HEK293 (cell line): ENCODE data around the gene CLN6.

Experiments
- GLI4 ChIP-seq: fragments of 450-650 bp; formaldehyde crosslinking; IDR thresholded peaks from 2 replicates; pipeline ENCODE4 v1.5.1; 2016; ENCODE audit warnings: missing biosample characterization, missing genetic modification characterization
- KLF9 ChIP-seq: fragments of 450-650 bp; formaldehyde crosslinking; IDR thresholded peaks from 2 replicates; pipeline ENCODE4 v1.5.1; 2016; ENCODE audit warnings: missing biosample characterization, missing genetic modification characterization, low read depth
- MYNN ChIP-seq: fragments of 450-650 bp; formaldehyde crosslinking; IDR thresholded peaks from 2 replicates; pipeline ENCODE4 v1.5.1; 2016; ENCODE audit warnings: missing biosample characterization, missing genetic modification characterization, borderline replicate concordance
- SP2 ChIP-seq: fragments of 450-650 bp; formaldehyde crosslinking; IDR thresholded peaks from 2 replicates; pipeline ENCODE4 v1.5.1; 2016; ENCODE audit warnings: missing biosample characterization, missing genetic modification characterization
- ZBTB17 ChIP-seq: fragments of 450-650 bp; formaldehyde crosslinking; IDR thresholded peaks from 2 replicates; pipeline ENCODE4 v1.5.1; 2016; ENCODE audit warnings: missing biosample characterization, missing genetic modification characterization
- ZNF114 ChIP-seq: fragments of 450-650 bp; formaldehyde crosslinking; IDR thresholded peaks from 2 replicates; pipeline ENCODE4 v1.5.0; 2017; ENCODE audit warnings: missing biosample characterization, missing genetic modification characterization
- ZNF169 ChIP-seq: fragments of 450-650 bp; formaldehyde crosslinking; IDR thresholded peaks from 2 replicates; pipeline ENCODE4 v1.5.1; 2016; ENCODE audit warnings: missing biosample characterization, missing genetic modification characterization
- ZNF174 ChIP-seq: fragments of 450-650 bp; formaldehyde crosslinking; IDR thresholded peaks from 2 replicates; pipeline ENCODE4 v1.5.0; 2017; ENCODE audit warnings: missing biosample characterization, mild to moderate bottlenecking, missing genetic modification characterization
- ZNF292 ChIP-seq: fragments of 450-650 bp; formaldehyde crosslinking; IDR thresholded peaks from 2 replicates; pipeline ENCODE4 v1.5.1; 2016; ENCODE audit warnings: low read depth, missing biosample characterization, missing genetic modification characterization, borderline replicate concordance
- ZNF391 ChIP-seq: fragments of 450-650 bp; formaldehyde crosslinking; IDR thresholded peaks from 2 replicates; pipeline ENCODE4 v1.5.1; 2016; ENCODE audit warnings: low read depth, missing biosample characterization, missing genetic modification characterization, borderline replicate concordance
- ZNF404 ChIP-seq: fragments of 450-650 bp; formaldehyde crosslinking; IDR thresholded peaks from 2 replicates; pipeline ENCODE4 v1.5.1; 2017; ENCODE audit warnings: missing biosample characterization, missing genetic modification characterization
- ZNF426 ChIP-seq: fragments of 450-650 bp; formaldehyde crosslinking; IDR thresholded peaks from 2 replicates; pipeline ENCODE4 v1.5.1; 2017; ENCODE audit warnings: missing biosample characterization, missing genetic modification characterization, mild to moderate bottlenecking, inconsistent platforms, moderate library complexity
- ZNF473 ChIP-seq: fragments of 450-650 bp; formaldehyde crosslinking; IDR thresholded peaks from 2 replicates; pipeline ENCODE4 v1.5.1; 2017; ENCODE audit warnings: missing biosample characterization, missing genetic modification characterization
- ZNF514 ChIP-seq: fragments of 450-650 bp; formaldehyde crosslinking; IDR thresholded peaks from 2 replicates; pipeline ENCODE4 v1.5.1; 2016; ENCODE audit warnings: missing biosample characterization, missing genetic modification characterization
- ZNF600 ChIP-seq: fragments of 450-650 bp; formaldehyde crosslinking; IDR thresholded peaks from 2 replicates; pipeline ENCODE4 v1.5.1; 2016; ENCODE audit warnings: missing biosample characterization, missing genetic modification characterization
- ZNF629 ChIP-seq: fragments of 450-650 bp; formaldehyde crosslinking; IDR thresholded peaks from 2 replicates; pipeline ENCODE4 v1.5.1; 2017; ENCODE audit warnings: missing biosample characterization, missing genetic modification characterization
- ZNF664 ChIP-seq: fragments of 450-650 bp; formaldehyde crosslinking; IDR thresholded peaks from 2 replicates; pipeline ENCODE4 v1.5.1; 2016; ENCODE audit warnings: missing biosample characterization, missing genetic modification characterization
- ZNF677 ChIP-seq: fragments of 450-650 bp; IDR thresholded peaks from 2 replicates; pipeline ENCODE4 v1.5.0; 2018; ENCODE audit warnings: missing biosample characterization, mild to moderate bottlenecking, missing genetic modification characterization, moderate library complexity
- ZNF785 ChIP-seq: fragments of 450-650 bp; formaldehyde crosslinking; IDR thresholded peaks from 2 replicates; pipeline ENCODE4 v1.5.1; 2016; ENCODE audit warnings: missing biosample characterization, missing genetic modification characterization
- ZNF791 ChIP-seq: fragments of 450-650 bp; formaldehyde crosslinking; IDR thresholded peaks from 2 replicates; pipeline ENCODE4 v1.5.1; 2016; ENCODE audit warnings: missing biosample characterization, missing genetic modification characterization
- ZNF843 ChIP-seq: fragments of 450-650 bp; formaldehyde crosslinking; IDR thresholded peaks from 2 replicates; pipeline ENCODE4 v1.5.1; 2016; ENCODE audit warnings: missing biosample characterization, missing genetic modification characterization
- TF ChIP-seq, protein P1 (sequence below): fragments of 450-650 bp; formaldehyde crosslinking; IDR thresholded peaks from 2 replicates; pipeline ENCODE4 v1.5.1; 2016; ENCODE audit warnings: missing biosample characterization, missing genetic modification characterization
- TF ChIP-seq, protein P2 (sequence below): fragments of 450-650 bp; formaldehyde crosslinking; IDR thresholded peaks from 2 replicates; pipeline ENCODE4 v1.5.1; 2016; ENCODE audit warnings: missing biosample characterization, missing genetic modification characterization
- TF ChIP-seq, protein P3 (sequence below): fragments of 450-650 bp; formaldehyde crosslinking; IDR thresholded peaks from 2 replicates; pipeline ENCODE4 v1.5.1; 2017; ENCODE audit warnings: missing biosample characterization, missing genetic modification characterization
- TF ChIP-seq, protein P4 (sequence below): fragments of 450-650 bp; formaldehyde crosslinking; IDR thresholded peaks from 2 replicates; pipeline ENCODE4 v1.5.1; 2016; ENCODE audit warnings: missing biosample characterization, missing genetic modification characterization, borderline replicate concordance
- TF ChIP-seq, protein P5 (sequence below): fragments of 450-650 bp; formaldehyde crosslinking; IDR thresholded peaks from 2 replicates; pipeline ENCODE4 v1.5.1; 2016; ENCODE audit warnings: missing biosample characterization, missing genetic modification characterization
- TF ChIP-seq, protein P6 (sequence below): fragments of 450-650 bp; formaldehyde crosslinking; IDR thresholded peaks from 2 replicates; pipeline ENCODE4 v1.5.1; 2016; ENCODE audit warnings: missing biosample characterization, missing genetic modification characterization
- TF ChIP-seq, protein P7 (sequence below): fragments of 450-650 bp; formaldehyde crosslinking; optimal IDR thresholded peaks from 2 replicates; pipeline ENCODE3; 2016; ENCODE audit warnings: missing biosample characterization, mild to moderate bottlenecking, missing genetic modification characterization

Gene CLN6

DNA sequence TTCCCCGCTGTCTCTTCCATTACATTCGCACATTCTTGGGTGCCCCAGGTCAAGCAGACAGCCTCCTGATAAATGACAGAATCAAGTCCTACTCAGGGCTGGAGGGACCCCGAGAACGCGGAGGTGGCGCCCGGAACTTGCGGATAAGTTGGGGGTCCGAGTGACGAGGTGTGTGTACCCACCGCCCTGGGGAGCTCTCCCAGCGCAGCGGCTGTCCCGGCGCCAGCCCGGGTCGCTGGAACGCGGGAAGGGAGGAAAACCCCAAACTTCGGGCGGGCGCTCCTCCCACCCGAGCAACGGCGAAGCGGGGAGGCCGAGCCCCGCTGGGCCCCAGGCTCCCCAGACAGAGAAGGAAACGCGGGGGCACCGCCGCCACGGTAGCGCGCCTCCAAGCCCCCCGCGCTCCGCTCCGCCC, 550 bp downstream of the CLN6 start (continued):
- TF ChIP-seq, protein P1, sequence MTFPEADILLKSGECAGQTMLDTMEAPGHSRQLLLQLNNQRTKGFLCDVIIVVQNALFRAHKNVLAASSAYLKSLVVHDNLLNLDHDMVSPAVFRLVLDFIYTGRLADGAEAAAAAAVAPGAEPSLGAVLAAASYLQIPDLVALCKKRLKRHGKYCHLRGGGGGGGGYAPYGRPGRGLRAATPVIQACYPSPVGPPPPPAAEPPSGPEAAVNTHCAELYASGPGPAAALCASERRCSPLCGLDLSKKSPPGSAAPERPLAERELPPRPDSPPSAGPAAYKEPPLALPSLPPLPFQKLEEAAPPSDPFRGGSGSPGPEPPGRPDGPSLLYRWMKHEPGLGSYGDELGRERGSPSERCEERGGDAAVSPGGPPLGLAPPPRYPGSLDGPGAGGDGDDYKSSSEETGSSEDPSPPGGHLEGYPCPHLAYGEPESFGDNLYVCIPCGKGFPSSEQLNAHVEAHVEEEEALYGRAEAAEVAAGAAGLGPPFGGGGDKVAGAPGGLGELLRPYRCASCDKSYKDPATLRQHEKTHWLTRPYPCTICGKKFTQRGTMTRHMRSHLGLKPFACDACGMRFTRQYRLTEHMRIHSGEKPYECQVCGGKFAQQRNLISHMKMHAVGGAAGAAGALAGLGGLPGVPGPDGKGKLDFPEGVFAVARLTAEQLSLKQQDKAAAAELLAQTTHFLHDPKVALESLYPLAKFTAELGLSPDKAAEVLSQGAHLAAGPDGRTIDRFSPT (tag by site-specific recombination), result no peak
- TF ChIP-seq ZNF843 (tag by site-specific recombination) (peak; percentile 41; the same call in 1 of the 2 replicates), ZNF629 (tag by site-specific recombination) (no peak), ZNF791 (tag by site-specific recombination) (no peak), ZNF292 (tag by site-specific recombination) (no peak), ZNF404 (no peak), ZNF426 (tag by site-specific recombination) (no peak), ZNF391 (tag by site-specific recombination) (no peak), ZNF514 (no peak), ZBTB17 (tag by site-specific recombination) (no peak), SP2 (tag by site-specific recombination) (peak; percentile 32; the same call in 1 of the 2 replicates), ZNF600 (peak; percentile 27; the same call in 1 of the 2 replicates), ZNF785 (no peak), ZNF169 (no peak), KLF9 (tag by site-specific recombination) (peak; percentile 33; the same call in 1 of the 2 replicates), ZNF473 (tag by site-specific recombination) (no peak), GLI4 (tag by site-specific recombination) (0 out of 2 replicates have a peak, but pooled peaks have one; percentile 21), ZNF664 (tag by site-specific recombination) (no peak), ZNF114 (tag by site-specific recombination) (no peak), ZNF174 (no peak), ZNF677 (tag by site-specific recombination) (no peak), MYNN (no peak)
- TF ChIP-seq, protein P2, sequence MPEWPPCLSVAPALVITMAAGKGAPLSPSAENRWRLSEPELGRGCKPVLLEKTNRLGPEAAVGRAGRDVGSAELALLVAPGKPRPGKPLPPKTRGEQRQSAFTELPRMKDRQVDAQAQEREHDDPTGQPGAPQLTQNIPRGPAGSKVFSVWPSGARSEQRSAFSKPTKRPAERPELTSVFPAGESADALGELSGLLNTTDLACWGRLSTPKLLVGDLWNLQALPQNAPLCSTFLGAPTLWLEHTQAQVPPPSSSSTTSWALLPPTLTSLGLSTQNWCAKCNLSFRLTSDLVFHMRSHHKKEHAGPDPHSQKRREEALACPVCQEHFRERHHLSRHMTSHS (tag by site-specific recombination), result no peak
- TF ChIP-seq, protein P3, sequence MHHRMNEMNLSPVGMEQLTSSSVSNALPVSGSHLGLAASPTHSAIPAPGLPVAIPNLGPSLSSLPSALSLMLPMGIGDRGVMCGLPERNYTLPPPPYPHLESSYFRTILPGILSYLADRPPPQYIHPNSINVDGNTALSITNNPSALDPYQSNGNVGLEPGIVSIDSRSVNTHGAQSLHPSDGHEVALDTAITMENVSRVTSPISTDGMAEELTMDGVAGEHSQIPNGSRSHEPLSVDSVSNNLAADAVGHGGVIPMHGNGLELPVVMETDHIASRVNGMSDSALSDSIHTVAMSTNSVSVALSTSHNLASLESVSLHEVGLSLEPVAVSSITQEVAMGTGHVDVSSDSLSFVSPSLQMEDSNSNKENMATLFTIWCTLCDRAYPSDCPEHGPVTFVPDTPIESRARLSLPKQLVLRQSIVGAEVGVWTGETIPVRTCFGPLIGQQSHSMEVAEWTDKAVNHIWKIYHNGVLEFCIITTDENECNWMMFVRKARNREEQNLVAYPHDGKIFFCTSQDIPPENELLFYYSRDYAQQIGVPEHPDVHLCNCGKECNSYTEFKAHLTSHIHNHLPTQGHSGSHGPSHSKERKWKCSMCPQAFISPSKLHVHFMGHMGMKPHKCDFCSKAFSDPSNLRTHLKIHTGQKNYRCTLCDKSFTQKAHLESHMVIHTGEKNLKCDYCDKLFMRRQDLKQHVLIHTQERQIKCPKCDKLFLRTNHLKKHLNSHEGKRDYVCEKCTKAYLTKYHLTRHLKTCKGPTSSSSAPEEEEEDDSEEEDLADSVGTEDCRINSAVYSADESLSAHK, result no peak
- TF ChIP-seq, protein P4, sequence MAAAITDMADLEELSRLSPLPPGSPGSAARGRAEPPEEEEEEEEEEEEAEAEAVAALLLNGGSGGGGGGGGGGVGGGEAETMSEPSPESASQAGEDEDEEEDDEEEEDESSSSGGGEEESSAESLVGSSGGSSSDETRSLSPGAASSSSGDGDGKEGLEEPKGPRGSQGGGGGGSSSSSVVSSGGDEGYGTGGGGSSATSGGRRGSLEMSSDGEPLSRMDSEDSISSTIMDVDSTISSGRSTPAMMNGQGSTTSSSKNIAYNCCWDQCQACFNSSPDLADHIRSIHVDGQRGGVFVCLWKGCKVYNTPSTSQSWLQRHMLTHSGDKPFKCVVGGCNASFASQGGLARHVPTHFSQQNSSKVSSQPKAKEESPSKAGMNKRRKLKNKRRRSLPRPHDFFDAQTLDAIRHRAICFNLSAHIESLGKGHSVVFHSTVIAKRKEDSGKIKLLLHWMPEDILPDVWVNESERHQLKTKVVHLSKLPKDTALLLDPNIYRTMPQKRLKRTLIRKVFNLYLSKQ (tag by site-specific recombination), result no peak
- TF ChIP-seq, protein P5, sequence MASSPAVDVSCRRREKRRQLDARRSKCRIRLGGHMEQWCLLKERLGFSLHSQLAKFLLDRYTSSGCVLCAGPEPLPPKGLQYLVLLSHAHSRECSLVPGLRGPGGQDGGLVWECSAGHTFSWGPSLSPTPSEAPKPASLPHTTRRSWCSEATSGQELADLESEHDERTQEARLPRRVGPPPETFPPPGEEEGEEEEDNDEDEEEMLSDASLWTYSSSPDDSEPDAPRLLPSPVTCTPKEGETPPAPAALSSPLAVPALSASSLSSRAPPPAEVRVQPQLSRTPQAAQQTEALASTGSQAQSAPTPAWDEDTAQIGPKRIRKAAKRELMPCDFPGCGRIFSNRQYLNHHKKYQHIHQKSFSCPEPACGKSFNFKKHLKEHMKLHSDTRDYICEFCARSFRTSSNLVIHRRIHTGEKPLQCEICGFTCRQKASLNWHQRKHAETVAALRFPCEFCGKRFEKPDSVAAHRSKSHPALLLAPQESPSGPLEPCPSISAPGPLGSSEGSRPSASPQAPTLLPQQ, result peak; percentile 67; the same call in 1 of the 2 replicates
- TF ChIP-seq, protein P6, sequence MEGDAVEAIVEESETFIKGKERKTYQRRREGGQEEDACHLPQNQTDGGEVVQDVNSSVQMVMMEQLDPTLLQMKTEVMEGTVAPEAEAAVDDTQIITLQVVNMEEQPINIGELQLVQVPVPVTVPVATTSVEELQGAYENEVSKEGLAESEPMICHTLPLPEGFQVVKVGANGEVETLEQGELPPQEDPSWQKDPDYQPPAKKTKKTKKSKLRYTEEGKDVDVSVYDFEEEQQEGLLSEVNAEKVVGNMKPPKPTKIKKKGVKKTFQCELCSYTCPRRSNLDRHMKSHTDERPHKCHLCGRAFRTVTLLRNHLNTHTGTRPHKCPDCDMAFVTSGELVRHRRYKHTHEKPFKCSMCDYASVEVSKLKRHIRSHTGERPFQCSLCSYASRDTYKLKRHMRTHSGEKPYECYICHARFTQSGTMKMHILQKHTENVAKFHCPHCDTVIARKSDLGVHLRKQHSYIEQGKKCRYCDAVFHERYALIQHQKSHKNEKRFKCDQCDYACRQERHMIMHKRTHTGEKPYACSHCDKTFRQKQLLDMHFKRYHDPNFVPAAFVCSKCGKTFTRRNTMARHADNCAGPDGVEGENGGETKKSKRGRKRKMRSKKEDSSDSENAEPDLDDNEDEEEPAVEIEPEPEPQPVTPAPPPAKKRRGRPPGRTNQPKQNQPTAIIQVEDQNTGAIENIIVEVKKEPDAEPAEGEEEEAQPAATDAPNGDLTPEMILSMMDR (tag by site-specific recombination), result peak; percentile 21; the same call in 1 of the 2 replicates
- TF ChIP-seq, protein P7, sequence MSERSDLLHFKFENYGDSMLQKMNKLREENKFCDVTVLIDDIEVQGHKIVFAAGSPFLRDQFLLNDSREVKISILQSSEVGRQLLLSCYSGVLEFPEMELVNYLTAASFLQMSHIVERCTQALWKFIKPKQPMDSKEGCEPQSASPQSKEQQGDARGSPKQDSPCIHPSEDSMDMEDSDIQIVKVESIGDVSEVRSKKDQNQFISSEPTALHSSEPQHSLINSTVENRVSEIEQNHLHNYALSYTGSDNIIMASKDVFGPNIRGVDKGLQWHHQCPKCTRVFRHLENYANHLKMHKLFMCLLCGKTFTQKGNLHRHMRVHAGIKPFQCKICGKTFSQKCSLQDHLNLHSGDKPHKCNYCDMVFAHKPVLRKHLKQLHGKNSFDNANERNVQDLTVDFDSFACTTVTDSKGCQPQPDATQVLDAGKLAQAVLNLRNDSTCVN (tag by site-specific recombination), result peak; percentile 85
